NCI-H748 (cell line): ENCODE data around the gene DRAM1.
"Not testable (repeated sequence)": the region's sequence is repeated elsewhere in the genome, so short reads cannot be mapped to it uniquely, and the experiment has no call there.

Experiments
- DNase-seq: peaks from one replicate; lab custom pipeline; 2025; ENCODE audit not compliant: unreplicated experiment; lab: John Stamatoyannopoulos, UW

Gene DRAM1

GRCh38 chr12:101901777-101902176, 24.4 kb downstream of the DRAM1 start:
- DNase-seq: no peak

DNA sequence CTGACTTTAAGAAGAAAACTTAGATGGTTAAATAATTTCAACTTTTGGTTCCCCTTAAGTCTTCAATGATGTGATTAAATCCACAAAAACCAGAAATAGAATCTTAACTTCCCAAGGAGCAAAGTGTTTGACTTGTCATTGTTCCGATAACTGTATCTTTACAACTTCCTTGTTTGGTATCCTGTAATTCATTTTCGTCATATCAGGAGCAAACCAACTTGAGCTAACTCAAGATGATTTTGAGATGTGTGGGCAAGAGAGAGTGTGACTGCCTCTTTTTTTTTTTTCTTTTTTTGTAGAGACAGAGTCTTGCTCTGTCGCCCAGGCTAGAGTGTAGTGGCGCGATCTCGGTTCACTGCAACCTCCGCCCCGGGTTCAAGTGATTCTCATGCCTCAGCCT, 25.3 kb downstream of the DRAM1 start:
- DNase-seq: no peak

DNA sequence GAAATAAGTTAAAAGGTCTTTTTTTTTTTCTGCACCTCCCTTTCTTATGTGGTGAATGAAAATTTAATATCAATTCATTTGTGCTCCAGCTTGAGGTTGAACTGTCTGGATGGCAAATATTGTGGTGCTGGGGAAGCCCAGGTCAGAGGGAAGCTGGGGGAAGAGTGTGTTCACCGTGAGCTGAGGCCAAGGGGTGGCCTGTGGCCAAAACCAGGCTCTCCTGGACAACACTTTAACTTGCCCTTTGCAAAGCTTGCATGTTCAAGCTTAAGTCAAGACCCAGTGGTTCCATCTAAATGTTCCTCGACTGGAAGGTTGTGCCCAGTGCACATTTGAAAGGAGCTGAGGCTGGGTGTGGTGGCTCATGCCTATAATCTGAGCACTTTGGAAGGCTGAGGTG, 28.8 kb downstream of the DRAM1 start:
- DNase-seq: no peak

GRCh38 chr12:101908395-101908794, 31.0 kb downstream of the DRAM1 start:
- peak; percentile 13 for DNase-seq

GRCh38 chr12:101909646-101910045, 32.3 kb downstream of the DRAM1 start:
- no peak for DNase-seq

DNA sequence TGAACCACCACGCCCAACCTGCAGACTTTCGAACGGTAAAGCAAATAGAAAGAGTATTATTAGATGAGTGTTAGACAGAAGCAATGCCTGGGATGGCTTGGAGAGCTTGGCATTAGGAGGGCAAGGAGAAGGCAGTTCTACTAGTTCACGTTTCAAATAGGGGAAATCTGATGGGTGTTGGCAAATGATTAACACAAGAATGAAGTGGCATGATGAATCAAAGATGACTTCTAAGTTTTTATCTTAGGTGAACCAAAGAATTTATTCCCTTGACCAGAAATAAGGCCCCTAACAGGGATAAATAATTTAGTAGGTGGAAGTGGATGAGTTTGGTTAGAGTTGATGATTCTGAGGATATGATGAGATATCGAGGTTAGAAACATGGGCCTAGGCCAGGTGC, 38.5 kb downstream of the DRAM1 start:
- DNase-seq: no peak

DNA sequence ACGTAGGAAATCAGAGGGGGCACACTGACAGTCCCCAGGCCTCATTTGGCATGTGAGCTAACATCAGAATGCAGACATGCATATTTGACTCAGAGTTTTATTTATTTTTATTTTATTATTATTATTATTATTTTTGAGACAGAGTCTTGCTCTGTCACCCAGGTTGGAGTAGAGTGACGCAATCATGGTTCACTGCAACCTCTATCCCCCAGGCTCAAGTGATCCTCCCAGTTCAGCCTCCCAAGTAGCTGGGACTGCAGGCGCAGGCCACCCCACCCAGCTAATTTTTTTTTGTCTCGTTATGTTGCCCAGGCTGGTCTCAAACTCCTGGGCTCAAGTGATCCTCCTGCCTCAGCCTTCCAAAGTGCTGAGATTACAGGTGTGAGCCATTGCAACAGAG, 41.4 kb downstream of the DRAM1 start:
- not testable (repeated sequence) for DNase-seq

DNA sequence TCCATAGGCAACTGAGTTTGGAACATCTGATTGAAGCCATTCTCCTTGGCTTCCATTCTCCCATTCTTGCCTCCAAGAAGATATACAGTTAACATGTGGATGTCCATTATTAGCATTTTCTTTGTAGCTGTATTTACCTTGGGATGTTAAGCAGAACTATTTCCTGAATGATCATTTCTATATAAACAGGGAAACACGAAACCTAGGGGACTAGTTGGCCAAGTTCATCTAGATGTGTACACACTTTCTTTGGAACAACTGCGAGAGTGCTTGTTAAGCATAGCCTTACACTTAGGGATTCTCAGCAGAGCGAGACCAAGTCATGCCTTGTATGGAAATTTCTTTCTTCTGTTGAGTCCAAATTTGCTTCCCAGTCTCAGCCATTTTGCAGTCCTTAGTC, 42.1 kb downstream of the DRAM1 start:
- DNase-seq: no peak

- DNase-seq: no peak
Observed at GRCh38 chr12:101920906-101921305, 43.5 kb downstream of the DRAM1 start.

DNA sequence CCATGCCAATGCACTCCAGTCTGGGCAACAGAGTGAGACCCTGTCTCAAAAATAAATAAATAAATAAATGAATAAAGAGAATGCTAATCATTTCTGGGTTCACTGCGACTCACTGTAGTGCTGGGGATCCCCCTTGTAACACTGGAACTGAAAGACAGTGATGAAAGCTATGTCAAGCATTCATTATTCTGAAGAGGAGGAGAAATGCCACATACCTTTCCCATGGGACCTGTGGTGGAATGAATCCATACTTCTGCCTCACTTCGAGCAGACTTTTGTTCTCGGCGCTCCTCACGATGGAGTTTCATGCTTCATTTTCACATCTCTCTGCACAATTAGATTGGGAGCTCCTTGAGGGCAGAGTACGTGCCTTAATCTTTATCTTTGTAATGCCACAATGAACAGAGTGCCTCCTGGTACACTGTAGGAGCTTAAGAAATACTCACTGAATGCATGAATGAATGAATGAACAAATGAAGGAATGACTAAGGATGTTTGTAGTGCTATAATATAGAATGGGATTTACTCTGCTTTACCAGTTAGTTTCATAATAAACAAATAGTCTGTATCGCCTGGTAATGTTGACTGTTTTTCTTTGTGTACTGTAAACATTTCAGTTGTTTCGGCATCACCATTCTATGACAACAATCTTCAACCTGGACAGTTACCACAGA, 45.8 kb downstream of the DRAM1 start:
- DNase-seq: no peak

- peak; percentile 26 for DNase-seq
Observed at GRCh38 chr12:101924618-101925017, 47.2 kb downstream of the DRAM1 start.

DNA sequence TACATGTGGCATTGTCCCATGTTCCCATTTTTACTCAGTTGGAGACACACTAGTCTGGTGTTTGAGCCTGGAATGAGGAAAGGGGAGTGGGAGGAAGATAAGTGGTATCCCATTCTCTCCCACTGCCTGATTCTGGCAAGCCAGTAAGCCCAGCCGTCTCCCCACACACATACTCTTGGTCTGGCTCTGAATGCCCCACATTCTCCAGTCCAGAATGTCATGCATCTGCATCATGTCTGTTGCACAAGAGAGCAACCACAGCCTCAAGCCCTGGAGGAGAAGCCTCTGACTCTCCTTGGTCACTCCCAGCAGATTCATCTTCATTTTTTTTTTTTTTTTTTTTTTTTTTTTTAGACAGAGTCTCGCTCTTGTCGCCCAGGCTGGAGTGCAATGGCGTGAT, 48.0 kb downstream of the DRAM1 start:
- DNase-seq: no peak

- DNase-seq: no peak
Observed at GRCh38 chr12:101925935-101926334, 48.6 kb downstream of the DRAM1 start.

DNA sequence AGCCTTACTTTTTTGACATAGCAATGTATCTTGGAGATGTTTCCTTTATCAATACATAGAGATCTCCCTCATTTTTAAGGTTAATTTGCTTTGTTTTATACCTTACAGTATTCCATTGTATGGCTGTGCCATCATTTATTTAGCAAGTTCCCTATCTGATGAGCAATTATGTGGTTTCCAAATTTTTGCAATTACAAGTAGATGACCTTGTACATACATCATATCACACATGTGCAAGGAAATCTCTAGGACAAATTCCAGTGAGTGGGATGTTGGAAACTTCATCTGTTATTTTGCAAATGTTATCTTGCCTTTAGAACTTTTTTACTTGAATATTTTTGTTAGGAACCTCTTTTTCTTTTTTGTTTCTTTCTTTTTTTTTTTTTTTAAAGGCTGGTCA, 49.7 kb downstream of the DRAM1 start:
- DNase-seq: no peak

DNA sequence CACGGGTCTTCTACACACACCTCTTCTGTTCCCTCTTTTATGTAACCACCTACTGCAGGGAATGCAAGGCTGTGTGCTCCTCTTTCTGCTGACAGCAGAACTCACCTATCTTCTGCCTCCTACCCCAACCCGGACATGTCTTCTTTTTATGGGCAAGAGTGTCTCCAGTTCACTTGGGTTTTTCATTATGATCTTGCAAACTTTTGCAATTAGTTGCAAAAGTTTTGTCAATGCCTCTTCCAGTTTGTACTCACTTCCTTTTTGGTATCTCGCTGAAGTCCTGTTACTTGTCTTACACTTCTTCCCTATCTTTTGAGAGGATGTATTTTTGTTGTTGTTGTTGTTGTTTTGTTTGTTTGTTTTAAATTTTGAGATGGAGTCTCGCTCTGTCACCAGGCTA, 50.6 kb downstream of the DRAM1 start:
- DNase-seq: no peak

DNA sequence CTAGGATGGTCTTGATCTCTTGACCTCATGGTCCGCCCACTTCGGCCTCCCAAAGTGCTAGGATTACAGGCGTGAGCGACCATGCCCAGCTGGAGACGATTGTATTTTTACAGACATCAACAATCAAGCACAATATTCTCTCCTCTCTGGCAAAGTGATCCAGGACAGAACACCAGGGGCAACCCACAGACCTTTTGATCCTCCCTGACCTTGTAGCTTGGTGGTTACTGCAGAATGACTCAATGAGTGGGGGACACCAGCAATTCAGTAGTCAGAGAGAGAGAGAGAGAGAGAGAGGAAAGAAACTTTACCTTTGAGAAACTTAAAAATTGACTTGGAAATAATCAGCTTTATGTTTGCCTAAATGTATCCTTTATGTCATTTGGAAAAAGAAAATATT, 51.2 kb downstream of the DRAM1 start:
- no peak for DNase-seq

- no peak for DNase-seq
Observed at GRCh38 chr12:101929365-101930041, 52.1 kb downstream of the DRAM1 start.

DNA sequence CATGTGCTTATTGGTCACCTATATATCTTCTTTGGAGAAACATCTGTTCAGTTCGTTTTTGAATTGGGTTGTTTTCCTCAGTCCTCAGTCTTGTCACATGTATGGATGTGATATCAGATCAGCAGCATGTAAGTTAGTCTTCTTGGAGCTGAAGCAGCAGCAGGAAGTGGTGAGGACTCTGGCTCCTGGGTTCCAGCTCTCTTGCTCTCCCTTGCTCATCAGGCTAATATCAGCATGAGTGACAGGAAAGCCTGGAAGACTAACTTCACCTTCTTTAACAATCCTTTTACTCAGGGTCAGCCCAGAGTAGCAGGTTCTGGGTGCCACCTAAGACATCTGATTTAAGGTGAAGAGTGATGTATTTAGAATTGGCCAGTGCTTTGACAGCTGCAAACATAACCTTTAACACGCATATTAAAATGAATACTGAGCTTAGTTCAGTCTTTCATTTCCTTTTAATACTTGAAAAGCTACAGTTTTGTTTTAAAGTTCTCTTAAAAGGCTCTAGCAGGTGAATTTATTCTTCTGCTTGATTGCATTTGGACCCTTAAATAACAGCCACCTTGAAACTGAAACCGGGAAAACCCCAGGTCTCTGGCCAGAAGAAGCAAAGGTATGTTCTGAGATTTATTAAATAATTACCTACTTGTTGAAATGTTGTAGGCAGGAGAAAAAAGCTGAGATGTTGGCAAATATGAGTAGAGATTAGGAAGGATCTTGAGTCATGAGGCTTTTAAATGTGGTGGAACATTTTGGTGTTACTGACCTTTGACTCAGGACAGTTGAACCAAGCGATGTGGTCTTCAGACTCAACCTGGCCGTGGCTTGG, 54.3 kb downstream of the DRAM1 start:
- no peak for DNase-seq

GRCh38 chr12:101933866-101934514, 56.6 kb downstream of the DRAM1 start:
- DNase-seq: no peak

DNA sequence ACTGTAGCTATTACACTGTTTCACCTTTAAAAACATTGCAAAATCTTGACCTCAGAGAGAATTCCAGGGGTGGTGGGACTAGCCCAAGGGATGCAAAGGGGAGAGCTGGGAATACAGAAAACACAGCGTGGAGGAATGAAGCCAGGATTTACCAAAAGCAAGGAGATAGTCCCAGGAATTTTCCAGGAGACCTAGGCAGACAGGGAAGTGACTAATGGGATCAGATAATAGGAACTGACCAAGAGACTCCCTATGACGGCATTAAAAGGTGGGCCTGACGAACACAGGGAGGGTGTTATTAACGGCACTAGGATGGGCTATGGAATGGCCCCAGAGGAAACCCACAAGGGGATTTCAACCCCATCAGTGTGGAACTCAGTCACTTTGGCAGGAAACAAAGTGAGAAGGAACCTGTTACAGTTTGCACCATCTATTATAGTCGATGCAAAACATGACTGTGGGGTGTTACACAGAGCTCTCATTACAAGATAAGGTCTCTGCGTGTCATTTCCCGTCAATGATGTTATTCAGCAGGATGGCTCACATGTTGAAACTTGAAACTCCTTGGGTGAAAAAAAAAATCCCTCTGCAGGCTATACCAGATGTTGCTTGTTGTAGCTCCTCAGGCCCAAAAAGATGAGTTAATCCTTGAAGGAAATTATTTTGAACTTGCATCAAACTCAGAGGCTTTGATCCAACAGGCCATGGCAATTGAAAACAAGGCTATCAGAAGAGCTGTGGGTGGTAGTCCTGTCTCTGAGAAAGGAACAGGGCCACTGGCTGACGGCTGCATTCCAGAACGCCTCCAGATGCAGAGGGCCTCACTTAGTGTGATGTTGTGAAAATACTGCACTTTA, 58.7 kb downstream of the DRAM1 start:
- DNase-seq: peak; percentile 12

DNA sequence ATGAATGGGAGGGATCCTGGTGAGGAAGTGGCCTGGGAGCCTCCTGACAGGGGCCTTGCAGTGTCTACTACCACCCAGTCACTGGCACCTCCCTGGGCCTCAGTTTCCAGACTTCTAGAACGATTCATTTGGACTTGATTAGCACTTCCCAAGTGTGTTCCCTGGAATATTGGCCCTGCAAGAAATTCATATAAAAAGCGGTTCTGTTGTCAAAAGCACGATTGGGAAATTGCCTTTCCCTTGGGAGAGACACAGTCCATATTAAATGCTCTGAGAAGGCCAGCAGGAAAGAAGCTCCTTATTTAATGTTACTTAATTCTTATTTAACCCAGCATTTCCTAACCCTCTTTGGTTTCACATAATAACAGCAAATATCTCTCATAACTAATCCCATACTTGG, 61.9 kb downstream of the DRAM1 start:
- no peak for DNase-seq
